GM13976 (cell line): ENCODE data around the gene ZNF207.

Experiments used
- DNase-seq: peaks from one replicate; pipeline ENCODE4 v3.0.0; 2012; ENCODE audit warnings: low spot score
- in situ Hi-C: fragments of 300-500 bp; cut with MboI; formaldehyde crosslinking; loops from one replicate; pipeline ENCODE4 v1.12.0; 2022; ENCODE audit warnings: low sequenced_read_pairs, mixed read lengths, inconsistent platforms; ENCODE audit not compliant: unreplicated experiment
- TF ChIP-seq, protein P1 (sequence below): IDR thresholded peaks from 2 replicates; pipeline ENCODE4 v1.5.1; 2012; ENCODE audit warnings: borderline replicate concordance, mild to moderate bottlenecking; ENCODE audit not compliant: insufficient read depth; ENCODE audit errors: extremely low read depth, missing control alignments, control extremely low read depth

ZNF207 gene

DNA sequence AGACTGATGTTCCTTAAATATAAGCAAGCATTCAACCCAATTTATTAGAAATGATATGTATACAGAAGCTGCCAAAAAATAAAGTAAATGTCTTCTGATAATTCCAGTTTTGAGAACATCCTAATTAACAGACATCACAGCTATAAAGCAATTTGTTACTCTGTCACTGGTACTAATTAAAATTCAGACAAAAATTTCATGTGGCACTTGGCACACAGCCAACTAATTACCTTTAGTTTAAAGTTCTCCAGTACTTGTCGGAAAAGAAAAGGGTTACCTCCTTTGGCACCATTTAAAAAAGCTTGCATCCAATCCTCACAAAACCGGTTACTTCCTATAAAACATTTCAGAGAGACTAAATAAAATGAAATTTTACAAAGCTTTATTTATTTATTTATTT is 16.8 kb upstream of the ZNF207 start:
- DNase-seq = no peak
- in situ Hi-C loops = no loop called here

DNA sequence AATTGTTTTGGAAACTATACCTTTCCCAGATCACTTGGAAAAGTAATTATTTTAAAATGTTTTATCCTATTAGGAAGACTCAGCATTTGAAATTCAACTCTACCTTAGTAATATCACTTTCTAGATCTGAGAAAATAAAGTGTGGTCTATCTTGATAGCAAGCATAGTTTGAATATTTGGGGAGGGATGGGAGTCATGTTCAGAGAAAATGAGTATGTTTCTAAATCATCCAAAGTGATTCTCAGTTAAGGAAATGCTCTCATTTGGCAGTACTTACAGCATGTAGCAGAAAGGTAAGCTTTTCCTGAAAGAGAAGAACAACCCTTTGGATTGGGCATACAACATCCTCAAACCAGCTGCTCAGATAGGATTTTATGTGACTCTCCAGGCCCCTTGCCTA is 14.9 kb upstream of the ZNF207 start:
- TF ChIP-seq, protein P1, sequence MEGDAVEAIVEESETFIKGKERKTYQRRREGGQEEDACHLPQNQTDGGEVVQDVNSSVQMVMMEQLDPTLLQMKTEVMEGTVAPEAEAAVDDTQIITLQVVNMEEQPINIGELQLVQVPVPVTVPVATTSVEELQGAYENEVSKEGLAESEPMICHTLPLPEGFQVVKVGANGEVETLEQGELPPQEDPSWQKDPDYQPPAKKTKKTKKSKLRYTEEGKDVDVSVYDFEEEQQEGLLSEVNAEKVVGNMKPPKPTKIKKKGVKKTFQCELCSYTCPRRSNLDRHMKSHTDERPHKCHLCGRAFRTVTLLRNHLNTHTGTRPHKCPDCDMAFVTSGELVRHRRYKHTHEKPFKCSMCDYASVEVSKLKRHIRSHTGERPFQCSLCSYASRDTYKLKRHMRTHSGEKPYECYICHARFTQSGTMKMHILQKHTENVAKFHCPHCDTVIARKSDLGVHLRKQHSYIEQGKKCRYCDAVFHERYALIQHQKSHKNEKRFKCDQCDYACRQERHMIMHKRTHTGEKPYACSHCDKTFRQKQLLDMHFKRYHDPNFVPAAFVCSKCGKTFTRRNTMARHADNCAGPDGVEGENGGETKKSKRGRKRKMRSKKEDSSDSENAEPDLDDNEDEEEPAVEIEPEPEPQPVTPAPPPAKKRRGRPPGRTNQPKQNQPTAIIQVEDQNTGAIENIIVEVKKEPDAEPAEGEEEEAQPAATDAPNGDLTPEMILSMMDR = no peak
- in situ Hi-C loops = no loop called here
- no peak for DNase-seq

More for the DNA sequence above, 16.8 kb upstream of the ZNF207 start:
- TF ChIP-seq, protein P1 = no peak

DNA sequence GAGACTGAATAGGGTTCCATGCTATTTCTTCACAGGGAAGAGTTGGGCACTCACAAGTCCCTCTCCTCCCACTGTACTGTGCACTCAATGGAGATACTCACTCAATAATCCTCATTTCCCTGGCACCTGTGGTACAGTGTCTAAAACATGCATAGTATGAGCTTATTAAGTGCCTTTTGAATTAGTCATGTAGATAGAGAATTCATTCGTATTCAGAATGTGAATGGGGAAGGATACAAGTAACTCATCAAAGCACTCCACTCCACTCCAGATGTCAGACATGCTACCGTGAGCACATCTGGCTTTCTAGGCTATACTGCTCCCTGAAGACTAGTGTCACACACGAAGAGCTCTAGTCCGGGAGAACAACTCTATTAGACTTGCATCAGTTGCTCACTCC is 14.3 kb upstream of the ZNF207 start:
- in situ Hi-C loops = no loop called here
- DNase-seq = no peak
- TF ChIP-seq, protein P1 = no peak

DNA sequence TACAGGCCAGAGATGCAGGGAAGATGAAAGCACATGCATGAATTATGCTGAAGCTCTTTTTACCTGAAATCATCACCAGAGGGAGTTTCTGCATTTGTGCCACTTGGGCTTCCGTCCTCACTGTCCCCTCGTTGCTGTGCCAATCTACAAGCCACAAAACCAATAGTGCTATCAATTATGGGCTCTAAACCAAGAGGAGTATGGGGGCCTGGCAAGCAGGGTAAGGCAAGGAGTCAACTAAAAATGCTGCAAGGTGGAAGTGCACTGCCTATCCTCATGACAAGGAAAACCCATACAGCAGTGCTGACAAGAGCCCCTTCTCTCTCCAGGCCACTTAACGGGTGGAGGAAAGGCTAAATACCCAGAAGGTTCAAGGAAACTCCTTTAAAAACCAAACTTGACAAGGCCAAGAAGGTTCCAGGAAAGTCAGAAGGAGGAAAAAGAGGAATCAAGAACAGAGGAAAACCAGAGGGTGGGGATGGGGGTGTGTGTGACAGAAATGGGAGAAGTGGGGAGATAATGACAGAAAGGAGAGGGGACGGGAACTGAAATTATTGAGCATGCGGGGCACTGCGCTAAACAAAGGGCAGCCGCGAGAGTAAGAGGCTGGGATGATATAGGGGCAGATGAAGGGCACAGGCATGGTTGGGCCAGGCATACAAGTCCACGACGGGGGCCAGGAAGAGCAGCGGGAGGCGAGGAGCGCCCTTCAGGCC is 8.7 kb upstream of the ZNF207 start:
- TF ChIP-seq, protein P1 = no peak
- DNase-seq = peak; percentile 57
- in situ Hi-C loops = no loop called here

DNA sequence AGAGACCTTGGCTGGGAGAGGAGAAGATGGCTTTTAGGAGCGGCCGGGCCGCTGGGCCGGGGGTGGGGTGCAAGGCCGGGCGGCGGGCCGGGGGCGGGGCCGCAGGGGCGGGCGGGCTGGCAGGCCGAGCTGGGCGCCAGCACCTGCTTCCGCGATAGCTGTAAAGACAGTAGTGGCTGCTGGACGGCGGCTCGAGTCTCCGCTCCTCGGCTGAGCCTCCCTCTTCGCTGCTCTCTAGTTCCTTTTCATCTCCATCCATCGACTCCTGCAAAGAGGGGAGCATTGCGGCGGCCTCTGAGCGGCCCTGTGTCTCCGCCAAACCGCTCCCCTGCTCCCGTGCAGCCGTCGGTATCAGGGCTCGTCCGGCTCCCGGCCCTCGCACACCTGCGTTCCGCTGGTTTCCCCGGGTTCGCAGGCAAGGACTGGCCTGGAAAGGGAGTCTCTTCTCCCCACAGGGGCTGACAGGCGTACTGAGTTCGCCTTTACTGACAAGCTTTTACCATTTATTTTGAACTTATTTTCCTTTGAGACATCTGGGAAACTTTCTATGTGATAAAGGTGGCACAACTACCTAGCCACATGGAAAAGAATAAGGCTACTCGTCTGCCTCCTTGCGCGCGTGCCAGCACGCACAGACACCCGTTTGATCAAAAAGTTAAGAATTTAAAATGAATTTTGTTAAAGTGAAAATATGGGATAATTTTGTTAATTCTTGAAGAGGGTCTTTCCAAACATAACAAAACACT is 7.9 kb upstream of the ZNF207 start, which contains the start of gene C17orf75:
Gene C17orf75 (minus strand): TSS at position 317 of the 746 bp plus-strand sequence. CDS start 34 bp downstream, at position 283.
- in situ Hi-C loops = no loop called here
- peak; percentile 84 for DNase-seq
- TF ChIP-seq, protein P1 = no peak

DNA sequence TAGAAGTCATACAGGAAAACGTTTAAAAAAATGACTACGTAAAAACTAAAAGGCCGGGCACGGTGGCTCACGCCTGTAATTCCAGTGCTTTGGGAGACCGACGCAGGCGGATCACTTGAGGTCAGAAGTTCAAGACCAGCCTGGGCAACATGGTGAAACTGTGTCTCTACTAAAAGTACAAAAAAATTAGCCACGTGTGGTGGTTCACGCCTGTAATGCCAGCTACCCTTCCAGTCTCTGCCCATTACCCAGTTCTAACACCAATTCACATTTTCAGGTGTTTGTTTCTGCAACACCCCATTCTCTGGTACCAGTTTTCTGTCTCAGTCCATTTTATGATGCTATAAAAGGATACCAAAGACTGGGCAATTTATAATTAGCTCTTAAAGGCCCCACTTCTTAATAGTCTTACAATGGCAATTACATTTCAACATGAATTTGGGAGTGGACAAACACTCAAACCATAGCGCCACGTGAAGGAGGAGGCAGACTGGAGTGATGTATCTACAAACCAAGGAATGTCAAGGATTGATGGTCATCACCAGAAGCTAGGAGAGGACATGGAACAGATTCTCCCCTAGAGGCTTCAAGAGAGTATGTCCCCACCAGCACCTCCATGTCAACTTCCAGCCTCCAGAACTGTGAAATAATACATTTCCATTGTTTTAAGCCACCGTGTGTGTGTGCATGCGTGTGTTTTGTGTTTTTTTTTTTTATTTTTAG is 7.2 kb upstream of the ZNF207 start:
- in situ Hi-C loops = no loop called here
- no peak for DNase-seq
- TF ChIP-seq, protein P1 = no peak
